Neural cell (in vitro differentiated cells): ENCODE data around the gene IL10RA. TPM values are rescaled to one million over a fixed set of nuclear protein-coding genes. Genes with fewer than 3 reads are reported as not detected.

Source experiments
- H2AFZ ChIP-seq: fragments of 200-600, 300-800 bp; sonication (generic), shearing (Covaris generic); 2 replicates; pipeline ENCODE4 v1.6.0; 2014; ENCODE audit warnings: low read depth, mild to moderate bottlenecking, antibody characterized with exemption, low read length, moderate library complexity
- H3F3A ChIP-seq: fragments of 200-600 bp; shearing (Covaris generic); 2 replicates; pipeline ENCODE4 v1.6.1; 2016; ENCODE audit warnings: mild to moderate bottlenecking, moderate library complexity, mixed read lengths, antibody characterized with exemption, low read length; ENCODE audit not compliant: insufficient read depth, poor library complexity, severe bottlenecking
- H3K27ac ChIP-seq: fragments of 200-600, 300-800 bp; sonication (generic), shearing (Covaris generic); 2 replicates; pipeline ENCODE4 v1.5.1; 2014; ENCODE audit warnings: mild to moderate bottlenecking, low read length, moderate library complexity
- H3K27me3 ChIP-seq: fragments of 300-800, 200-600 bp; sonication (generic), shearing (Covaris generic); 2 replicates; pipeline ENCODE4 v1.6.0; 2014; ENCODE audit warnings: mild to moderate bottlenecking, low read depth, low read length, moderate library complexity; ENCODE audit not compliant: insufficient read depth
- H3K36me3 ChIP-seq: fragments of 300-800, 200-600 bp; sonication (generic), shearing (Covaris generic); 2 replicates; pipeline ENCODE4 v1.5.1; 2014; ENCODE audit warnings: mild to moderate bottlenecking, antibody characterized with exemption, low read length, moderate library complexity; ENCODE audit not compliant: insufficient read depth
- H3K4me2 ChIP-seq: fragments of 300-800, 200-600 bp; sonication (generic), shearing (Covaris generic); 2 replicates; pipeline ENCODE4 v1.6.0; 2014; ENCODE audit warnings: mild to moderate bottlenecking, low read length
- H3K4me3 ChIP-seq: fragments of 300-800, 200-600 bp; sonication (generic), shearing (Covaris generic); 2 replicates; pipeline ENCODE4 v1.5.1; 2014; ENCODE audit warnings: mild to moderate bottlenecking, low read length, moderate library complexity
- H3K79me2 ChIP-seq: fragments of 200-600 bp; shearing (Covaris generic); replicated peaks from 2 replicates; pipeline ENCODE4 v1.6.0; 2014; ENCODE audit warnings: mild to moderate bottlenecking, low read length, moderate library complexity; ENCODE audit not compliant: insufficient read depth
- H3K9ac ChIP-seq: fragments of 300-800, 200-600 bp; sonication (generic), shearing (Covaris generic); 2 replicates; pipeline ENCODE4 v1.6.1; 2016; ENCODE audit warnings: mild to moderate bottlenecking, low read length, mixed read lengths
- H3K9me2 ChIP-seq: fragments of 200-600 bp; shearing (Covaris generic); 2 replicates; pipeline ENCODE4 v1.6.1; 2016; ENCODE audit warnings: mild to moderate bottlenecking, low read length, mixed read lengths; ENCODE audit not compliant: insufficient read depth
- H3K9me3 ChIP-seq: fragments of 200-600, 300-800 bp; sonication (generic), shearing (Covaris generic); 2 replicates; pipeline ENCODE4 v1.6.1; 2016; ENCODE audit warnings: mild to moderate bottlenecking, mixed run types, low read length, moderate library complexity, mixed read lengths
- H4K20me1 ChIP-seq: fragments of 200-600 bp; shearing (Covaris generic); 2 replicates; pipeline ENCODE4 v1.6.1; 2016; ENCODE audit warnings: mild to moderate bottlenecking, mixed run types; ENCODE audit not compliant: insufficient read depth
- EP300 ChIP-seq: fragments of 450-650 bp; conservative IDR thresholded peaks from 2 replicates; pipeline ENCODE4 v1.6.1; 2014; ENCODE audit warnings: antibody characterized with exemption, mild to moderate bottlenecking, moderate library complexity; ENCODE audit not compliant: poor library complexity, severe bottlenecking
- EZH2 ChIP-seq: fragments of 200-600, 300-800 bp; shearing (Covaris generic), sonication (generic); IDR thresholded peaks from 2 replicates; pipeline ENCODE4 v1.6.1; 2014; ENCODE audit warnings: antibody characterized with exemption, low read length, borderline replicate concordance, mild to moderate bottlenecking; ENCODE audit not compliant: insufficient read depth, poor library complexity, severe bottlenecking
- MXI1 ChIP-seq: fragments of 450-650 bp; conservative IDR thresholded peaks from 2 replicates; pipeline ENCODE4 v1.6.1; 2014; ENCODE audit warnings: antibody characterized with exemption, mild to moderate bottlenecking; ENCODE audit not compliant: poor library complexity, severe bottlenecking
- POLR2AphosphoS5 ChIP-seq: IDR thresholded peaks from 2 replicates; pipeline ENCODE4 v1.6.1; 2012
- RAD21 ChIP-seq: fragments of 450-650 bp; conservative IDR thresholded peaks from 2 replicates; pipeline ENCODE4 v1.6.1; 2014; ENCODE audit warnings: antibody characterized with exemption, mild to moderate bottlenecking, moderate library complexity
- SMC3 ChIP-seq: fragments of 450-650 bp; conservative IDR thresholded peaks from 2 replicates; pipeline ENCODE4 v1.6.1; 2014; ENCODE audit warnings: antibody characterized with exemption, mild to moderate bottlenecking, moderate library complexity; ENCODE audit not compliant: poor library complexity
- TAF1 ChIP-seq: IDR thresholded peaks from 2 replicates; pipeline ENCODE4 v1.6.1; 2012; ENCODE audit warnings: low read depth
- polyA plus RNA-seq: library from polyadenylated mRNA; depleted of rRNA; stranded (reverse); fragments of >200 nt; gene quantifications from 2 replicates; pipeline ENCODE4 v1.2.3, GENCODE V29; 2014
- TF ChIP-seq, protein P1 (sequence below): fragments of 450-650 bp; IDR thresholded peaks from 2 replicates; pipeline ENCODE4 v1.5.1; 2014; ENCODE audit warnings: antibody characterized with exemption, mild to moderate bottlenecking, moderate library complexity; ENCODE audit not compliant: poor library complexity, severe bottlenecking
- TF ChIP-seq, protein P2 (sequence below): IDR thresholded peaks from 2 replicates; pipeline ENCODE4 v1.6.1; 2012; ENCODE audit warnings: borderline replicate concordance

Gene IL10RA
- polyA plus RNA-seq, 1 donor from 2014 or later, result 1.1 TPM

DNA sequence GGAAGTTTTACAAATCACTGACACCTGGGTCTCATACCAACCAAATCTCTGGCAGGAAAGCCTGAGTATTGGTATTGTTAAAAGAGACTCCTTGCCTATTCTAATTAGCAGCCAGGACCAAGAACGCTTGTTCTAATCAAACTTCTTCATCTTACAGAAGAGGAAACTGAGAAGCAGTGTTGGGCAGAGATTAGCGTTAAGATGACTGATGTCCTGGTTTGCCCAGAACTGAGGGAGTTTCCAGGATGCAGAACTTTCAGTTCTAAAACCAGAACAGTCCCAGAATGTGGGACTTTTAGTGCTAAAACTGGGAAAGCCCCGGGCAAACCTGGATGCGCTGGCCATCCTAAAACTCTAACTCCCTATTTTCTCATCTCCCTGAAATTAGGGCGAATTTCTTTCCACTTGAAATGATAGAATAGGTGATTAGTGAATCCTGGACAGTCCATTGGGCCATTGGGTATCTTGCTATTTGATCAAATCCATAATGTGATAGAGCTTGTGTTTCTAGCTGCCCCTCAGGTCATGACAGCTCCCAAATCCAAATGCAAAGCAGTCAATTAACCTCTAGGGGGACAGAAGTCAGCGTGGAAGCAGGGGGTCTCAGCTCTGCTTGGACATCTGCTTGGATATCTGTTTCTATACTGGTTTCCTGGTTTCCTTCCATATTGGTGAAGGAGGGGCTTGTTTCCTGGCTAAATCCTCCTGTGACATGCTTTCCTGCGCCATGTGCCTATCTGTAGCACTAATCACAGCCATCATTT, 41.0 kb upstream of the IL10RA start:
- H3K79me2 ChIP-seq, result no peaks in the 10 kb centered on the region
- no peak overlapping the region for H3K9ac ChIP-seq
- no peaks in the 10 kb centered on the region for H4K20me1 ChIP-seq
- no peak overlapping the region for H3K4me3 ChIP-seq
- no peak overlapping the region for H2AFZ ChIP-seq
- no peak for TF ChIP-seq POLR2AphosphoS5
- TF ChIP-seq RAD21, result no peak
- TF ChIP-seq, protein P1, sequence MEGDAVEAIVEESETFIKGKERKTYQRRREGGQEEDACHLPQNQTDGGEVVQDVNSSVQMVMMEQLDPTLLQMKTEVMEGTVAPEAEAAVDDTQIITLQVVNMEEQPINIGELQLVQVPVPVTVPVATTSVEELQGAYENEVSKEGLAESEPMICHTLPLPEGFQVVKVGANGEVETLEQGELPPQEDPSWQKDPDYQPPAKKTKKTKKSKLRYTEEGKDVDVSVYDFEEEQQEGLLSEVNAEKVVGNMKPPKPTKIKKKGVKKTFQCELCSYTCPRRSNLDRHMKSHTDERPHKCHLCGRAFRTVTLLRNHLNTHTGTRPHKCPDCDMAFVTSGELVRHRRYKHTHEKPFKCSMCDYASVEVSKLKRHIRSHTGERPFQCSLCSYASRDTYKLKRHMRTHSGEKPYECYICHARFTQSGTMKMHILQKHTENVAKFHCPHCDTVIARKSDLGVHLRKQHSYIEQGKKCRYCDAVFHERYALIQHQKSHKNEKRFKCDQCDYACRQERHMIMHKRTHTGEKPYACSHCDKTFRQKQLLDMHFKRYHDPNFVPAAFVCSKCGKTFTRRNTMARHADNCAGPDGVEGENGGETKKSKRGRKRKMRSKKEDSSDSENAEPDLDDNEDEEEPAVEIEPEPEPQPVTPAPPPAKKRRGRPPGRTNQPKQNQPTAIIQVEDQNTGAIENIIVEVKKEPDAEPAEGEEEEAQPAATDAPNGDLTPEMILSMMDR, result peak; percentile 30
- TF ChIP-seq, protein P2, sequence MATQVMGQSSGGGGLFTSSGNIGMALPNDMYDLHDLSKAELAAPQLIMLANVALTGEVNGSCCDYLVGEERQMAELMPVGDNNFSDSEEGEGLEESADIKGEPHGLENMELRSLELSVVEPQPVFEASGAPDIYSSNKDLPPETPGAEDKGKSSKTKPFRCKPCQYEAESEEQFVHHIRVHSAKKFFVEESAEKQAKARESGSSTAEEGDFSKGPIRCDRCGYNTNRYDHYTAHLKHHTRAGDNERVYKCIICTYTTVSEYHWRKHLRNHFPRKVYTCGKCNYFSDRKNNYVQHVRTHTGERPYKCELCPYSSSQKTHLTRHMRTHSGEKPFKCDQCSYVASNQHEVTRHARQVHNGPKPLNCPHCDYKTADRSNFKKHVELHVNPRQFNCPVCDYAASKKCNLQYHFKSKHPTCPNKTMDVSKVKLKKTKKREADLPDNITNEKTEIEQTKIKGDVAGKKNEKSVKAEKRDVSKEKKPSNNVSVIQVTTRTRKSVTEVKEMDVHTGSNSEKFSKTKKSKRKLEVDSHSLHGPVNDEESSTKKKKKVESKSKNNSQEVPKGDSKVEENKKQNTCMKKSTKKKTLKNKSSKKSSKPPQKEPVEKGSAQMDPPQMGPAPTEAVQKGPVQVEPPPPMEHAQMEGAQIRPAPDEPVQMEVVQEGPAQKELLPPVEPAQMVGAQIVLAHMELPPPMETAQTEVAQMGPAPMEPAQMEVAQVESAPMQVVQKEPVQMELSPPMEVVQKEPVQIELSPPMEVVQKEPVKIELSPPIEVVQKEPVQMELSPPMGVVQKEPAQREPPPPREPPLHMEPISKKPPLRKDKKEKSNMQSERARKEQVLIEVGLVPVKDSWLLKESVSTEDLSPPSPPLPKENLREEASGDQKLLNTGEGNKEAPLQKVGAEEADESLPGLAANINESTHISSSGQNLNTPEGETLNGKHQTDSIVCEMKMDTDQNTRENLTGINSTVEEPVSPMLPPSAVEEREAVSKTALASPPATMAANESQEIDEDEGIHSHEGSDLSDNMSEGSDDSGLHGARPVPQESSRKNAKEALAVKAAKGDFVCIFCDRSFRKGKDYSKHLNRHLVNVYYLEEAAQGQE, result no peak
- no peak for TF ChIP-seq EP300
- no peak for TF ChIP-seq SMC3
- H3K36me3 ChIP-seq, result no peaks in the 10 kb centered on the region
- no peaks in the 10 kb centered on the region for H3K9me3 ChIP-seq
- H3F3A ChIP-seq, result no peaks in the 10 kb centered on the region
- H3K4me2 ChIP-seq, result no peak overlapping the region
- H3K27ac ChIP-seq, result no peak overlapping the region
- H3K9me2 ChIP-seq, result no peaks in the 10 kb centered on the region
- H3K27me3 ChIP-seq, result no peaks in the 10 kb centered on the region

DNA sequence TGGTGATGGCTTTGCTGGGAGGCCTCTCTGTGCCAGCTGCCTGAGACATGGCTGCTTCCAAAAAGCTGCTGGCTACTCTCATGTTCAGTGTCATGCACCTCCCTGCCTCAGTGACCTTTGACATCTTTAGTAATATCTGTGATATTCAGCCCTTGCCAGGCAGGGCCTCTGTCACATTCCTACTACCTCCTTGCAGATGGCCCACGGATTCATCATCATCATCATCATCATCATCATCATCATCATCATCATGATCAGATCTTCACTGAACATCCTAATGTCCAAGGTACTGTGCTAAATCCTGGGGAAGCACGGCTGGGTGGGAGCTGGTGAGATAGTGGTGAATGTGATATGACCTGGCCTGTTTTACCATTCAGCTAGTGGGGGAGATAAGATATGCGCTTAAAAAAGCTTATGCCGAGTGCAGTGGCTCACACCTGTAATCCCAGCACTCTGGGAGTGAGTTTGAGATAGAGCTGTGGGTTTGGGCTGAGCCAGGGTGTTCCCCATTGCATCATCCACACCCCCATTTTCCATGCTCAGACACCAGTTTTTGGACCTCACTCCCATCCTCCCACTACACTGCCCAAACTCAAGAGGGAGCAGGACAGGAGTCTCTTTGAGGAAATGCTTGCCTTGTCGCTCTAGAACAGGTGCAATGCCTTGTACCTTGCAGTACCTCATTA, 39.9 kb upstream of the IL10RA start:
- H4K20me1 ChIP-seq, result no peaks in the 10 kb centered on the region
- no peaks in the 10 kb centered on the region for H3K79me2 ChIP-seq
- H2AFZ ChIP-seq, result no peak overlapping the region
- TF ChIP-seq, protein P2, result no peak
- TF ChIP-seq SMC3, result no peak
- TF ChIP-seq TAF1, result no peak
- no peak for TF ChIP-seq RAD21
- TF ChIP-seq EZH2, result no peak
- TF ChIP-seq POLR2AphosphoS5, result no peak
- TF ChIP-seq EP300, result no peak
- TF ChIP-seq MXI1, result no peak
- TF ChIP-seq, protein P1, result no peak
- H3K36me3 ChIP-seq, result no peaks in the 10 kb centered on the region
- no peak overlapping the region for H3K9ac ChIP-seq
- no peaks in the 10 kb centered on the region for H3K9me3 ChIP-seq
- H3F3A ChIP-seq, result no peaks in the 10 kb centered on the region
- no peaks in the 10 kb centered on the region for H3K27me3 ChIP-seq
- H3K9me2 ChIP-seq, result no peaks in the 10 kb centered on the region
- no peak overlapping the region for H3K4me3 ChIP-seq
- no peak overlapping the region for H3K4me2 ChIP-seq
- no peak overlapping the region for H3K27ac ChIP-seq
